ENCODE results near the gene CPB2.

CPB2 gene

GRCh38 chr13:46126552-46127357 lies 21.9 kb upstream of the CPB2 start:
- peak; percentile 50 for DNase-seq

- no peak for DNase-seq
Observed at GRCh38 chr13:46126056-46126455, 21.2 kb upstream of the CPB2 start.

- DNase-seq, result no peak
Observed at GRCh38 chr13:46124967-46125933, 20.4 kb upstream of the CPB2 start.

- DNase-seq, result no peak
Observed at GRCh38 chr13:46124531-46124966, 19.7 kb upstream of the CPB2 start.

GRCh38 chr13:46122304-46122703 lies 17.5 kb upstream of the CPB2 start:
- DNase-seq, result no peak

GRCh38 chr13:46121597-46122163 lies 16.8 kb upstream of the CPB2 start:
- no peak for DNase-seq

- DNase-seq, result no peak
Observed at GRCh38 chr13:46121033-46121432, 16.2 kb upstream of the CPB2 start.

GRCh38 chr13:46119883-46120614 lies 15.2 kb upstream of the CPB2 start:
- no peak for DNase-seq

- DNase-seq, result no peak
Observed at GRCh38 chr13:46116653-46117502, 12.0 kb upstream of the CPB2 start.

GRCh38 chr13:46114613-46115012 lies 9.8 kb upstream of the CPB2 start:
- DNase-seq, result no peak

GRCh38 chr13:46113596-46113995 lies 8.8 kb upstream of the CPB2 start:
- no peak for DNase-seq

GRCh38 chr13:46111151-46111550 lies 6.3 kb upstream of the CPB2 start:
- DNase-seq, result no peak

GRCh38 chr13:46109451-46109850 lies 4.6 kb upstream of the CPB2 start:
- DNase-seq, result no peak

- DNase-seq, result no peak
Observed at GRCh38 chr13:46106839-46107371, 2.1 kb upstream of the CPB2 start.

GRCh38 chr13:46103037-46103436 lies 1.8 kb downstream of the CPB2 start:
- no peak for DNase-seq

GRCh38 chr13:46102255-46102605 lies 2.6 kb downstream of the CPB2 start:
- no peak for DNase-seq

- DNase-seq, result no peak
Observed at GRCh38 chr13:46101484-46102254, 3.2 kb downstream of the CPB2 start.

GRCh38 chr13:46101002-46101401 lies 3.8 kb downstream of the CPB2 start:
- no peak for DNase-seq

GRCh38 chr13:46100191-46100815 lies 4.5 kb downstream of the CPB2 start:
- DNase-seq, result no peak

GRCh38 chr13:46097663-46098062 lies 7.2 kb downstream of the CPB2 start:
- no peak for DNase-seq
